SK-N-MC (cell line): Measurements from ENCODE around the gene NAT9.

Experiments used
- DNase-seq: peaks from one replicate; pipeline ENCODE4 v3.0.0-alpha.2; 2011; ENCODE audit warnings: low read depth, low spot score
- H3K27ac ChIP-seq: fragments of 200-600 bp; sonication (generic); 2 replicates; pipeline ENCODE4 v1.5.1; 2016; ENCODE audit warnings: mixed run types
- H3K36me3 ChIP-seq: fragments of 200-600 bp; sonication (generic); 2 replicates; pipeline ENCODE4 v1.6.1; 2017; ENCODE audit warnings: antibody characterized with exemption, low read length, mixed read lengths; ENCODE audit not compliant: insufficient read depth
- H3K4me3 ChIP-seq: fragments of 200-600 bp; sonication (generic); 2 replicates; pipeline ENCODE4 v1.5.1; 2016
- H3K9ac ChIP-seq: fragments of 200-600 bp; sonication (generic); 2 replicates; pipeline ENCODE4 v1.8.0; 2017; ENCODE audit warnings: mixed run types, mixed read lengths; ENCODE audit not compliant: insufficient read length
- H3K9me3 ChIP-seq: fragments of 200-600 bp; sonication (generic); 2 replicates; pipeline ENCODE4 v1.6.1; 2017; ENCODE audit warnings: low read depth, mild to moderate bottlenecking, antibody characterized with exemption, low read length, moderate library complexity, mixed read lengths
- EZH2 ChIP-seq: fragments of 200-600 bp; sonication (generic); IDR thresholded peaks from one replicate; pipeline ENCODE4 v1.6.1; 2017; ENCODE audit warnings: antibody characterized with exemption
- FOXP2 ChIP-seq: optimal IDR thresholded peaks from 2 replicates; pipeline ENCODE3; 2011; ENCODE audit warnings: mild to moderate bottlenecking, moderate library complexity; ENCODE audit not compliant: insufficient read depth; ENCODE audit errors: extremely low read length, control extremely low read depth
- POLR2AphosphoS5 ChIP-seq: IDR thresholded peaks from 2 replicates; pipeline ENCODE4 v1.6.1; 2012; ENCODE audit warnings: mild to moderate bottlenecking, low read depth, low read length, borderline replicate concordance

The NAT9 gene

GRCh38 chr17:74729866-74730265 lies 46.3 kb downstream of the NAT9 start:
- TF ChIP-seq POLR2AphosphoS5: no peak
- no peak for TF ChIP-seq FOXP2
- no peak for TF ChIP-seq EZH2

GRCh38 chr17:74729368-74729767 lies 46.8 kb downstream of the NAT9 start:
- Histone ChIP-seq H3K9ac (no peak overlapping the region), H3K36me3 (no peaks in the 10 kb centered on the region), H3K4me3 (no peak overlapping the region), H3K9me3 (no peaks in the 10 kb centered on the region), H3K27ac (no peak overlapping the region)
- no peak for DNase-seq
- TF ChIP-seq POLR2AphosphoS5: no peak
- TF ChIP-seq FOXP2: no peak
- TF ChIP-seq EZH2: no peak

More at GRCh38 chr17:74729866-74730265, 46.3 kb downstream of the NAT9 start:
- H3K27ac ChIP-seq: no peak overlapping the region
- H3K36me3 ChIP-seq: no peaks in the 10 kb centered on the region
- no peaks in the 10 kb centered on the region for H3K9me3 ChIP-seq
- DNase-seq: no peak
- no peak overlapping the region for H3K4me3 ChIP-seq
- no peak overlapping the region for H3K9ac ChIP-seq

- H3K9ac ChIP-seq: no peak overlapping the region
- TF ChIP-seq FOXP2 (no peak), EZH2 (no peak), POLR2AphosphoS5 (no peak)
- no peak for DNase-seq
- H3K9me3 ChIP-seq: no peaks in the 10 kb centered on the region
- H3K27ac ChIP-seq: no peak overlapping the region
- H3K4me3 ChIP-seq: no peak overlapping the region
- H3K36me3 ChIP-seq: no peaks in the 10 kb centered on the region
Observed at GRCh38 chr17:74728702-74729075, 47.5 kb downstream of the NAT9 start.

- Histone ChIP-seq H3K9me3 (no peaks in the 10 kb centered on the region), H3K27ac (no peak overlapping the region), H3K9ac (no peak overlapping the region), H3K36me3 (no peaks in the 10 kb centered on the region), H3K4me3 (no peak overlapping the region)
- no peak for DNase-seq
- no peak for TF ChIP-seq POLR2AphosphoS5
- no peak for TF ChIP-seq EZH2
- TF ChIP-seq FOXP2: no peak
Observed at GRCh38 chr17:74728033-74728701, 48.0 kb downstream of the NAT9 start.

- Histone ChIP-seq H3K9ac (no peak overlapping the region), H3K27ac (no peak overlapping the region), H3K4me3 (no peak overlapping the region), H3K9me3 (no peaks in the 10 kb centered on the region), H3K36me3 (no peaks in the 10 kb centered on the region)
- no peak for DNase-seq
- TF ChIP-seq FOXP2 (no peak), POLR2AphosphoS5 (no peak), EZH2 (no peak)
Observed at GRCh38 chr17:74725111-74725510, 51.0 kb downstream of the NAT9 start.

- no peak for TF ChIP-seq FOXP2
- no peak for TF ChIP-seq EZH2
- TF ChIP-seq POLR2AphosphoS5: no peak
- no peak for DNase-seq
- Histone ChIP-seq H3K9me3 (no peaks in the 10 kb centered on the region), H3K4me3 (no peak overlapping the region), H3K27ac (no peak overlapping the region), H3K9ac (no peak overlapping the region), H3K36me3 (no peaks in the 10 kb centered on the region)
Observed at GRCh38 chr17:74723891-74724290, 52.3 kb downstream of the NAT9 start.

- DNase-seq: no peak
- H3K4me3 ChIP-seq: no peak overlapping the region
- TF ChIP-seq EZH2: no peak
- no peak for TF ChIP-seq POLR2AphosphoS5
- no peak for TF ChIP-seq FOXP2
- no peak overlapping the region for H3K9ac ChIP-seq
- no peak overlapping the region for H3K27ac ChIP-seq
- no peaks in the 10 kb centered on the region for H3K36me3 ChIP-seq
- no peaks in the 10 kb centered on the region for H3K9me3 ChIP-seq
Observed at GRCh38 chr17:74722782-74723181, 53.4 kb downstream of the NAT9 start.
